Right lobe of liver (tissue), 4 donors: Measurements from ENCODE around the gene ISG15.

Source experiments
- POLR2A ChIP-seq: fragments of 450-650 bp; IDR thresholded peaks from one replicate; pipeline ENCODE4 v1.6.1; 2017; ENCODE audit warnings: antibody characterized with exemption, mild to moderate bottlenecking
- TF ChIP-seq, protein P1 (sequence below), 4 donors: fragments of 200-600 bp in 3 of 4; fragments of 450-650 bp in 1 of 4; IDR thresholded peaks; one replicate each; pipeline versions ENCODE4 v1.5.1 to v1.8.0; 2016 to 2022; ENCODE audit warnings: antibody characterized with exemption in 4 of 4, mild to moderate bottlenecking in 2 of 4
- donor health status: DM: no; HTN: no; CAD: no.
- donor health status: DM: no; HTN: no; CAD: no.
- donor health status: DM: no; HTN: yes; CAD: no.

DNA sequence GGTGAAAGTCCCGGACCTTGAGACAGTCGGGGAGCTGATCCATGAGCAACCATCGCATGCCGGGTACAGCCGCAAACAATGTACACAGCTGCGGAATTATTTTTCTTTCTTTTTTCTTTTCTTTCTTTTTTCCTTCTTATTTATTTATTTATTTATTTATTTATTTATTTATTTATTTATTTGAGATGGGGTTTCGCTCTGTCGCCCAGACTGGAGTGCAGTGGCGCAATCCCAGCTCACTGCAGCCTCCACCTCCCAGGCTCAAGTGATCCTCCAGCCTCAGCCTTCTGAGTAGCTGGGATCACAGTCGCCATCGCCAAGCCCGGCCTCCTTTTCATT lies 28.9 kb upstream of the ISG15 start:
- TF ChIP-seq, protein P1, sequence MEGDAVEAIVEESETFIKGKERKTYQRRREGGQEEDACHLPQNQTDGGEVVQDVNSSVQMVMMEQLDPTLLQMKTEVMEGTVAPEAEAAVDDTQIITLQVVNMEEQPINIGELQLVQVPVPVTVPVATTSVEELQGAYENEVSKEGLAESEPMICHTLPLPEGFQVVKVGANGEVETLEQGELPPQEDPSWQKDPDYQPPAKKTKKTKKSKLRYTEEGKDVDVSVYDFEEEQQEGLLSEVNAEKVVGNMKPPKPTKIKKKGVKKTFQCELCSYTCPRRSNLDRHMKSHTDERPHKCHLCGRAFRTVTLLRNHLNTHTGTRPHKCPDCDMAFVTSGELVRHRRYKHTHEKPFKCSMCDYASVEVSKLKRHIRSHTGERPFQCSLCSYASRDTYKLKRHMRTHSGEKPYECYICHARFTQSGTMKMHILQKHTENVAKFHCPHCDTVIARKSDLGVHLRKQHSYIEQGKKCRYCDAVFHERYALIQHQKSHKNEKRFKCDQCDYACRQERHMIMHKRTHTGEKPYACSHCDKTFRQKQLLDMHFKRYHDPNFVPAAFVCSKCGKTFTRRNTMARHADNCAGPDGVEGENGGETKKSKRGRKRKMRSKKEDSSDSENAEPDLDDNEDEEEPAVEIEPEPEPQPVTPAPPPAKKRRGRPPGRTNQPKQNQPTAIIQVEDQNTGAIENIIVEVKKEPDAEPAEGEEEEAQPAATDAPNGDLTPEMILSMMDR (IDR thresholded peaks at IDR 0.05) = peak in 2 of 4 donors; percentile 3 to 5
- TF ChIP-seq POLR2A = no peak
